ENCODE data around the gene MN1.

MN1 gene

GRCh38 chr22:27800250-27801201, 1.0 kb downstream of the MN1 start:
- CTCF ChIA-PET: no interaction called here
- no peak for DNase-seq (ENCODE audit: extremely low spot score)
- no peak for TF ChIP-seq CTCF (IDR thresholded peaks at IDR 0.05; ENCODE audit: control extremely low read depth, extremely low read depth, low read depth, missing control alignments)
- POLR2A ChIA-PET: no interaction called here

- ChIA-PET POLR2A (no interaction called here), CTCF (no interaction called here)
- no peak for TF ChIP-seq CTCF (IDR thresholded peaks at IDR 0.05; ENCODE audit: control extremely low read depth, extremely low read depth, low read depth, missing control alignments)
- DNase-seq (ENCODE audit: extremely low spot score): no peak
These were observed 1.7 kb downstream of the MN1 start for GRCh38 chr22:27799827-27800249.

GRCh38 chr22:27799015-27799826, 2.3 kb downstream of the MN1 start:
- DNase-seq (ENCODE audit: extremely low spot score): no peak
- TF ChIP-seq CTCF (IDR thresholded peaks at IDR 0.05; ENCODE audit: control extremely low read depth, extremely low read depth, low read depth, missing control alignments): no peak
- ChIA-PET CTCF (no interaction called here), POLR2A (no interaction called here)

- DNase-seq (ENCODE audit: extremely low spot score): no peak
These were observed 3.0 kb downstream of the MN1 start for GRCh38 chr22:27798511-27799014.

GRCh38 chr22:27797520-27798391, 3.8 kb downstream of the MN1 start:
- no peak for TF ChIP-seq CTCF (IDR thresholded peaks at IDR 0.05; ENCODE audit: control extremely low read depth, extremely low read depth, low read depth, missing control alignments)
- DNase-seq (ENCODE audit: extremely low spot score): no peak
- POLR2A ChIA-PET: no interaction called here
- CTCF ChIA-PET: interaction anchor here (1.5 kb wide), 1 partner anchor 18 kb away, joined by 3 read pairs; no protein-coding TSS in a partner anchor

More at GRCh38 chr22:27798511-27799014, 3.0 kb downstream of the MN1 start:
- ChIA-PET POLR2A (no interaction called here), CTCF (no interaction called here)
- TF ChIP-seq CTCF (IDR thresholded peaks at IDR 0.05; ENCODE audit: control extremely low read depth, extremely low read depth, low read depth, missing control alignments): no peak

Data from GM10248 (cell line).